BE2C (cell line): Measurements from ENCODE around the gene ENKUR.

ENCODE experiments used
- DNase-seq: peaks from one replicate; pipeline ENCODE4 v3.0.0-alpha.2; 2020
- H3K27me3 ChIP-seq: fragments of 250-450 bp; sonication (Bioruptor Pico); 2 replicates; pipeline ENCODE4 v1.5.1; 2020; ENCODE audit warnings: mild to moderate bottlenecking
- H3K36me3 ChIP-seq: fragments of 250-450 bp; sonication (Bioruptor Pico); 2 replicates; pipeline ENCODE4 v1.5.1; 2020; ENCODE audit warnings: mild to moderate bottlenecking
- H3K4me1 ChIP-seq: fragments of 250-450 bp; sonication (Bioruptor Pico); 2 replicates; pipeline ENCODE4 v1.5.1; 2020
- H3K4me3 ChIP-seq: 2 replicates; pipeline ENCODE4 v1.5.1; 2011; ENCODE audit warnings: low read depth, low read length
- H3K9me3 ChIP-seq: fragments of 250-450 bp; sonication (Bioruptor Pico); 2 replicates; pipeline ENCODE4 v1.5.1; 2020
- TF ChIP-seq, protein P1 (sequence below): IDR thresholded peaks from 2 replicates; pipeline ENCODE4 v1.5.1; 2012; ENCODE audit warnings: mild to moderate bottlenecking, low read depth, low read length

The ENKUR gene

DNA sequence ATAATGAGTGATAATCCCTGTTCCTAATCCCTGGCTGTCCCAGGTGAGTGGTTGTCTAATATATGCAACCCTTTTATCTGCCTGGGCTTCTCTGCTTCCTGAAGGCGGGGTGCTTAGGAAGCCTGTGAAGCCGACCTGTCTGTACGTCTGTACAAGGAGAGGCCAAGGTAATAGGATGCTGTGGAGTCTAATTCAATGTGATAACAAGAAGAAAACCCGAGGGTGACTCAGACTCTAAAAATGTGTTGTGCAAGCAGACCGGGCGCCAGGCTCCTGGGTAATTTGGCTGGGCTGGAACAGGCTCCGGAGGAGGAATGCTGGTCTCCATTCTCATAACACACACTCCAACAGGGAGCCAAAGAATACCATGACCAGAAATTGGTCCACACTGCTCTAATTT is 44.0 kb upstream of the ENKUR start:
- TF ChIP-seq, protein P1, sequence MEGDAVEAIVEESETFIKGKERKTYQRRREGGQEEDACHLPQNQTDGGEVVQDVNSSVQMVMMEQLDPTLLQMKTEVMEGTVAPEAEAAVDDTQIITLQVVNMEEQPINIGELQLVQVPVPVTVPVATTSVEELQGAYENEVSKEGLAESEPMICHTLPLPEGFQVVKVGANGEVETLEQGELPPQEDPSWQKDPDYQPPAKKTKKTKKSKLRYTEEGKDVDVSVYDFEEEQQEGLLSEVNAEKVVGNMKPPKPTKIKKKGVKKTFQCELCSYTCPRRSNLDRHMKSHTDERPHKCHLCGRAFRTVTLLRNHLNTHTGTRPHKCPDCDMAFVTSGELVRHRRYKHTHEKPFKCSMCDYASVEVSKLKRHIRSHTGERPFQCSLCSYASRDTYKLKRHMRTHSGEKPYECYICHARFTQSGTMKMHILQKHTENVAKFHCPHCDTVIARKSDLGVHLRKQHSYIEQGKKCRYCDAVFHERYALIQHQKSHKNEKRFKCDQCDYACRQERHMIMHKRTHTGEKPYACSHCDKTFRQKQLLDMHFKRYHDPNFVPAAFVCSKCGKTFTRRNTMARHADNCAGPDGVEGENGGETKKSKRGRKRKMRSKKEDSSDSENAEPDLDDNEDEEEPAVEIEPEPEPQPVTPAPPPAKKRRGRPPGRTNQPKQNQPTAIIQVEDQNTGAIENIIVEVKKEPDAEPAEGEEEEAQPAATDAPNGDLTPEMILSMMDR: no peak
- Histone ChIP-seq H3K4me1 (no peaks in the 10 kb centered on the region), H3K9me3 (no peaks in the 10 kb centered on the region), H3K36me3 (no peaks in the 10 kb centered on the region), H3K4me3 (no peak overlapping the region), H3K27me3 (no peaks in the 10 kb centered on the region)
- DNase-seq: no peak

DNA sequence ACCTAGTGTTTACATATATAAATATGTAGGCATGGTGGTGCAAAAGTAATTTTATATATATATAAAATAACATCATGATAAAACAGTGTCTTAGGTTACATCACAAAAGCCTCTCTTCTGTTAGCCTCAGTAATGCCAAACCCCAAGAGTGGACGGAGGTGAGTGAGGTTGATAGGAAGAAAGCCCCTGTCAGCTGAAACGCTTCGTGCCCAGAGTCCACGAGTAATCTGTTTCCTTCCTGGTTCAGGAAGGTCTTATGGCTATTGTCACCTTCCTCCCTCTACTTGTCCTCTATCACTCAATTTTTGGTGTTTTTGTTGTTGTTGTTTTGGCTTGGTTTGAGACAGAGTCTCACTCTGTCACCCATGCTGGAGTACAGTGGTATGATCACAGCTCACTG is 41.9 kb upstream of the ENKUR start:
- Histone ChIP-seq H3K4me3 (no peak overlapping the region), H3K9me3 (no peaks in the 10 kb centered on the region), H3K36me3 (no peaks in the 10 kb centered on the region), H3K4me1 (no peaks in the 10 kb centered on the region), H3K27me3 (no peaks in the 10 kb centered on the region)
- TF ChIP-seq, protein P1: no peak
- DNase-seq: no peak

DNA sequence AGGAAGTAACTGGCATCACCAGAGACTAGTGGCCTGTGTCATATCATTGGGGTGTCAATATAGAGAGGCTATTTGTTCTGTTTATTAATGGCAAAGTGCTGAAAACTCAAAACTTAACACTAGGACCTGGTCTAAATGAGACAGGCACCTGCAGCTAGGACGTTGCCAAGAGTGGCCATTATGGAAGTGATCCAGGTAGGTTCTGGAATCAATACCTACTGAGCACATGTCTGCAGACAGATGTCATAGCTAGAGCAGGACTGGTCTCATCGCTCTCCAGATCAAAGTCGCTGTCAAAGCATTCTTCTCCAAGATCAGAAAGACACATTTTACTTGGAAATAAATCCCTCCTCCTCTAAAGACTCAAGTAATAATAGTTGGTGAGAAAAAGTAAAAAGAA is 40.8 kb upstream of the ENKUR start:
- H3K4me3 ChIP-seq: no peak overlapping the region
- TF ChIP-seq, protein P1: no peak
- H3K36me3 ChIP-seq: no peaks in the 10 kb centered on the region
- H3K4me1 ChIP-seq: no peaks in the 10 kb centered on the region
- no peaks in the 10 kb centered on the region for H3K9me3 ChIP-seq
- no peak for DNase-seq
- H3K27me3 ChIP-seq: no peaks in the 10 kb centered on the region

DNA sequence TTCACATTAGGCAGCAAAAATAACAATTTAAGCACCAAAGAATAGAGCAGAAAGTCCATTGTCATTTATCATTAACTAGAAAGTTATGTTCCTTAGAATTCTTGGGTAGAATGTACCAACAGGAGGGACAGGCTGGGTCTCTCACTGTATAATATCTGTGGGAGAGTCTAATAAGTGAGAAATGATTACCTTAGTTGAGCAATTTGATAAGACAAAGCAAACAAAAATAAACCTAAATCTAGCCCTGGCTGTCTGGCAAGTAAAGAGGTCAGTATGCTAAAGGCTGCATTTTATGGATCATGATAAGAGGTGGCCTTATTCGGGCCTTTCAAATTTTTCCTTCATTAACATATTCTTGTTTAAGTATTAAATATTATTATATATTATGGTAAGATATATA is 36.1 kb upstream of the ENKUR start:
- TF ChIP-seq, protein P1: no peak
- H3K9me3 ChIP-seq: no peaks in the 10 kb centered on the region
- H3K4me1 ChIP-seq: no peaks in the 10 kb centered on the region
- H3K36me3 ChIP-seq: no peaks in the 10 kb centered on the region
- no peak for DNase-seq
- H3K4me3 ChIP-seq: no peak overlapping the region
- no peaks in the 10 kb centered on the region for H3K27me3 ChIP-seq

DNA sequence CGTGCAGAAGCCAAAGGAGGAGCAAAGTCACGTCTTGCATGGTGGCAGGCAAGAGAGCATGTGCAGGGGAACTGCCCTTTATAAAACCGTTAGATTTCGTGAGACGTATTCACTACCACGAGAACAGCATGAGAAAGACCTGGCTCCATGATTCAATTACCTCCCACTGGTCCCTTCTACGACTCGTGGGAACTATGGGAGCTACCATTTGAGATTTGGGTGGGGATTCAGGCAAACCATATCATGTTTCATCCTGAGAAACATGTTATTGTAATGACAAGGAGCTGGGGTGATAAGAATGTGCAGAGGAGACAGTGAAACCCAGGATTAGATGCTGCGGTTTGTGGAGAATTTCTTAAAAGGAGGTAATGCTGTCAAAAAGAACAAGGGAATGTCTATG is 34.4 kb upstream of the ENKUR start:
- no peak overlapping the region for H3K4me3 ChIP-seq
- TF ChIP-seq, protein P1: no peak
- no peaks in the 10 kb centered on the region for H3K27me3 ChIP-seq

DNA sequence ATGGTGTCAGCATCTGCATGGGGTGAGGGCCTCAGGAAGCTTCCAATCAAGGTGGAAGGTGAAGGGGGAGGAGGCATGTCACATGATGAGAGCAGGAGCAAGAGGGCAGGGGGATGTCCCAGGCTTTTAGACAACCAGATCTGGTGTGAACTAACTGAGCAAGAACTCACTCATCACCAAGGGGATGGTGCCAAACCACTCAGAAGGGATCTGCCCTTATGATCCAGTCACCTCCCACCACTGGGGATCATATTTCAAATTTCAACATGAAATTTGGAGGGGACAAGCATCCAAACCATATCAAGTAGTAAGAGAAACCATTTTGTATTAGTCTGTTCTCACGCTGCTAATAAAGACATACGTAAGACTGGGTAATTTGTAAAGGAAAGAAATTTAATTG is 34.0 kb upstream of the ENKUR start:
- H3K36me3 ChIP-seq: no peaks in the 10 kb centered on the region
- DNase-seq: no peak
- H3K4me1 ChIP-seq: no peaks in the 10 kb centered on the region
- TF ChIP-seq, protein P1: no peak
- no peaks in the 10 kb centered on the region for H3K9me3 ChIP-seq
- H3K27me3 ChIP-seq: no peaks in the 10 kb centered on the region
- H3K4me3 ChIP-seq: no peak overlapping the region

More for the DNA sequence above, 34.4 kb upstream of the ENKUR start:
- Histone ChIP-seq H3K4me1 (no peaks in the 10 kb centered on the region), H3K9me3 (no peaks in the 10 kb centered on the region), H3K36me3 (no peaks in the 10 kb centered on the region)
- DNase-seq: no peak
